GM23338 (cell line): ENCODE measurements around the gene MC3R. TPM values are rescaled to one million over a fixed set of nuclear protein-coding genes. Genes with fewer than 3 reads are reported as not detected.

Experiments
- ATAC-seq: fragments of 200-7000 bp; cut with Tn5 transposase; 3 replicates; pipeline ENCODE4 v1.9.1; 2020
- DNase-seq: peaks from one replicate; pipeline ENCODE4 v3.0.0-alpha.2; 2015; ENCODE audit warnings: low spot score
- H2AFZ ChIP-seq: fragments of 200-600 bp; sonication (generic); 2 replicates; pipeline ENCODE4 v1.8.0; 2016; ENCODE audit warnings: antibody characterized with exemption, mild to moderate bottlenecking, moderate library complexity
- H3F3A ChIP-seq: fragments of 200-600 bp; sonication (generic); replicated peaks from 2 replicates; pipeline ENCODE4 v1.8.0; 2017; ENCODE audit warnings: antibody characterized with exemption, mixed run types, low read depth
- H3K27ac ChIP-seq: fragments of 200-600 bp; sonication (generic); 2 replicates; pipeline ENCODE4 v1.6.1; 2016; ENCODE audit warnings: low read depth
- H3K27me3 ChIP-seq: fragments of 200-600 bp; sonication (generic); 2 replicates; pipeline ENCODE4 v1.8.0; 2016; ENCODE audit warnings: mild to moderate bottlenecking, mixed run types, moderate library complexity; ENCODE audit not compliant: insufficient read depth
- H3K36me3 ChIP-seq: fragments of 200-600 bp; sonication (generic); 2 replicates; pipeline ENCODE4 v1.8.0; 2016; ENCODE audit warnings: mild to moderate bottlenecking; ENCODE audit not compliant: insufficient read depth
- H3K4me1 ChIP-seq: fragments of 200-600 bp; sonication (generic); 2 replicates; pipeline ENCODE4 v1.8.0; 2016; ENCODE audit warnings: mild to moderate bottlenecking, moderate library complexity; ENCODE audit not compliant: insufficient read depth
- H3K4me2 ChIP-seq: fragments of 200-600 bp; sonication (generic); 2 replicates; pipeline ENCODE4 v1.7.1; 2017; ENCODE audit warnings: mixed run types
- H3K4me3 ChIP-seq: fragments of 200-600 bp; sonication (generic); 2 replicates; pipeline ENCODE4 v1.6.1; 2016; ENCODE audit warnings: mixed run types
- H3K79me2 ChIP-seq: fragments of 200-600 bp; sonication (generic); replicated peaks from 2 replicates; pipeline ENCODE4 v1.8.0; 2017; ENCODE audit warnings: mild to moderate bottlenecking; ENCODE audit not compliant: insufficient read depth
- H3K9me2 ChIP-seq: fragments of 200-600 bp; sonication (generic); 2 replicates; pipeline ENCODE4 v1.8.0; 2017; ENCODE audit not compliant: insufficient read depth
- H4K20me1 ChIP-seq: fragments of 200-600 bp; sonication (generic); replicated peaks from 2 replicates; pipeline ENCODE4 v1.8.0; 2017; ENCODE audit warnings: mild to moderate bottlenecking; ENCODE audit not compliant: insufficient read depth
- H3K27ac Mint-ChIP-seq: 2 replicates; pipeline ENCODE4 v1.8.0; 2020; ENCODE audit warnings: inconsistent platforms, mild to moderate bottlenecking, moderate library complexity, mixed read lengths
- H3K27me3 Mint-ChIP-seq: 3 replicates; pipeline ENCODE4 v1.8.0; 2022; ENCODE audit warnings: low read depth, mild to moderate bottlenecking, moderate library complexity, mixed read lengths, inconsistent platforms; ENCODE audit not compliant: insufficient read depth, poor library complexity
- H3K36me3 Mint-ChIP-seq: 3 replicates; pipeline ENCODE4 v1.8.0; 2021; ENCODE audit warnings: low read depth, mild to moderate bottlenecking, inconsistent platforms, moderate library complexity, mixed read lengths
- H3K4me1 Mint-ChIP-seq: 3 replicates; pipeline ENCODE4 v1.8.0; 2020; ENCODE audit warnings: mild to moderate bottlenecking, inconsistent platforms, mixed read lengths
- H3K4me3 Mint-ChIP-seq: 3 replicates; pipeline ENCODE4 v1.8.0; 2021; ENCODE audit warnings: moderate library complexity, mild to moderate bottlenecking, inconsistent platforms, mixed read lengths
- H3K9me3 Mint-ChIP-seq: 3 replicates; pipeline ENCODE4 v1.8.0; 2020; ENCODE audit warnings: moderate library complexity, mild to moderate bottlenecking, inconsistent platforms, mixed read lengths
- EZH2 ChIP-seq: fragments of 200-600 bp; sonication (generic); IDR thresholded peaks from one replicate; pipeline ENCODE4 v1.8.0; 2017; ENCODE audit warnings: antibody characterized with exemption, mild to moderate bottlenecking, low read depth; ENCODE audit not compliant: unreplicated experiment
- EZH2phosphoT487 ChIP-seq: fragments of 200-600 bp; sonication (generic); IDR thresholded peaks from one replicate; pipeline ENCODE4 v1.8.1; 2018; ENCODE audit warnings: antibody characterized with exemption; ENCODE audit not compliant: unreplicated experiment
- JUNB ChIP-seq: IDR thresholded peaks from one replicate; pipeline ENCODE4 v1.6.1; 2016; ENCODE audit warnings: antibody characterized with exemption; ENCODE audit not compliant: unreplicated experiment
- STAT1 ChIP-seq: IDR thresholded peaks from one replicate; pipeline ENCODE4 v1.6.1; 2016; ENCODE audit warnings: antibody characterized with exemption; ENCODE audit not compliant: unreplicated experiment
- ZNF331 ChIP-seq: fragments of 250-450 bp; sonication (Bioruptor Pico); IDR thresholded peaks from 2 replicates; pipeline ENCODE4 v1.5.0; 2020; ENCODE audit warnings: low read depth, mild to moderate bottlenecking, moderate library complexity
- ZNF462 ChIP-seq: fragments of 250-450 bp; sonication (Bioruptor Pico); IDR thresholded peaks from 2 replicates; pipeline ENCODE4 v1.5.0; 2020; ENCODE audit warnings: mild to moderate bottlenecking, moderate library complexity
- polyA plus RNA-seq: library from polyadenylated mRNA; unstranded; fragments of >200 nt; fragmentation: Nextera tagmentation; extraction: Ambion mirVana; gene quantifications from 2 replicates; pipeline ENCODE4 v1.2.1, GENCODE V29; 2016
- total RNA-seq: library from RNA; depleted of rRNA; stranded (reverse); fragments of >200 nt; shearing (Covaris generic); gene quantifications from 2 replicates; pipeline ENCODE4 v1.2.3, GENCODE V29; 2014

Gene MC3R
- total and polyA plus RNA-seq, 2 experiments from 2014 or later: not detected

GRCh38 chr20:56285496-56285895 lies 37.0 kb downstream of the MC3R start:
- no peaks in the 10 kb centered on the region for H4K20me1 ChIP-seq
- Mint-ChIP-seq H3K9me3 (peaks cover 80% of the 10 kb centered on the region), H3K27me3 (no peaks in the 10 kb centered on the region), H3K4me3 (no peak overlapping the region), H3K4me1 (no peaks in the 10 kb centered on the region), H3K36me3 (peaks cover 16% of the 10 kb centered on the region), H3K27ac (no peak overlapping the region)
- H3K27me3 ChIP-seq: no peaks in the 10 kb centered on the region
- DNase-seq (no peak), ATAC-seq (no peak)
- no peaks in the 10 kb centered on the region for H3K79me2 ChIP-seq
- H3K4me1 ChIP-seq: no peaks in the 10 kb centered on the region
- no peaks in the 10 kb centered on the region for H3K9me2 ChIP-seq
- no peak overlapping the region for H3K27ac ChIP-seq
- no peak for TF ChIP-seq JUNB
- no peak for TF ChIP-seq EZH2
- no peak overlapping the region for H3K4me3 ChIP-seq
- H3K4me2 ChIP-seq: no peak overlapping the region
- H2AFZ ChIP-seq: no peak overlapping the region
- 0 out of 2 replicates have a peak, but pooled peaks cover 4% of the 10 kb centered on the region for H3K36me3 ChIP-seq
- H3F3A ChIP-seq: no peaks in the 10 kb centered on the region

DNA sequence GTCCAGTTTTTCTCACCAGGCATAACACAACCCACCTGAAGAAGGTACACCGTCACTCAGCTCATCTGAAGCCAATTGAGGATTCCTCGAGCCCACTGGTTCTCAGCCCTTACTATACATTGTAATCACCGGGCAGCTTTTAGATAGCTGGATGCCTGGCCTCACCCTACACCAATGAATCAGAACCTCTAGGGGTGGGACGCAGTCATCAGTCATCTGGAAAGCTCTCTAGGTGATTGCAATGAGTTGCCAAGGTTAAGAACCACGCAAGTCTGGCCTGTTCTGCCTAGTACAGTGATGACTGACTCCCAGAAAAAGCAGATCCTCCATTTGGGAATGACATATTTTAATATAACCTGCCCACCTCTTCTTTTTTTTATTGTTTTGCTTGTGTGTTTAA lies 41.1 kb downstream of the MC3R start:
- no peak overlapping the region for H3K4me3 ChIP-seq
- no peaks in the 10 kb centered on the region for H3K27me3 ChIP-seq
- H3K27ac ChIP-seq: no peak overlapping the region
- TF ChIP-seq ZNF331 (CRISPR knock-in tag): no peak
- no peak for TF ChIP-seq STAT1
- TF ChIP-seq JUNB: no peak
- TF ChIP-seq ZNF462 (CRISPR knock-in tag): no peak
- no peak for TF ChIP-seq EZH2phosphoT487
- no peak overlapping the region for H3K4me3 Mint-ChIP-seq
- no peak overlapping the region for H3K27ac Mint-ChIP-seq
- no peak for DNase-seq
- H3K9me3 Mint-ChIP-seq: peaks cover 95% of the 10 kb centered on the region
- no peak overlapping the region for H2AFZ ChIP-seq
- no peaks in the 10 kb centered on the region; the same call in 1 of the 2 replicates for H3K36me3 ChIP-seq
- H3K4me2 ChIP-seq: no peak overlapping the region
- H3K9me2 ChIP-seq: no peaks in the 10 kb centered on the region
- no peaks in the 10 kb centered on the region for H4K20me1 ChIP-seq
- no peaks in the 10 kb centered on the region for H3K27me3 Mint-ChIP-seq
- H3K36me3 Mint-ChIP-seq: peaks cover 25% of the 10 kb centered on the region
- no peaks in the 10 kb centered on the region for H3K4me1 Mint-ChIP-seq
- no peak for ATAC-seq
- no peaks in the 10 kb centered on the region for H3K4me1 ChIP-seq
- H3F3A ChIP-seq: no peaks in the 10 kb centered on the region
- H3K79me2 ChIP-seq: no peaks in the 10 kb centered on the region
